Right cardiac atrium (tissue), 5 donors: ENCODE measurements around the gene BHLHE41. TPM values are rescaled to one million over a fixed set of nuclear protein-coding genes. Genes with fewer than 3 reads are reported as not detected.

Source experiments
- ATAC-seq, 2 donors: fragments of 200-7000 bp; cut with Tn5 transposase; one replicate each; pipeline versions ENCODE4 v1.8.0 to v1.9.1; 2020; ENCODE audit warnings: moderate library complexity in 2 of 2, mild to moderate bottlenecking in 1 of 2
- DNase-seq, 3 donors: peaks; one replicate each; pipeline ENCODE4 v3.0.0-alpha.2; 2020
- H3K27ac ChIP-seq: one replicate; pipeline ENCODE4 v1.5.1; 2013; ENCODE audit warnings: mild to moderate bottlenecking, low read length, control low read depth, moderate library complexity
- H3K27me3 ChIP-seq: one replicate; pipeline ENCODE4 v1.6.1; 2013; ENCODE audit not compliant: control insufficient read depth, insufficient read depth
- H3K4me1 ChIP-seq: one replicate; pipeline ENCODE4 v1.6.1; 2013; ENCODE audit warnings: low read length; ENCODE audit not compliant: control insufficient read depth, insufficient read depth
- H3K4me3 ChIP-seq: one replicate; pipeline ENCODE4 v1.5.1; 2013; ENCODE audit warnings: low read length, control low read depth
- H3K9me3 ChIP-seq: one replicate; pipeline ENCODE4 v1.6.1; 2013; ENCODE audit warnings: low read length; ENCODE audit not compliant: control insufficient read depth
- WGBS: extraction: QIAGEN DNeasy Blood & Tissue Kit; methylation state at CpG from one replicate; pipeline ENCODE4 v1.1.7; 2013; 5-methylcytosine and 5-hydroxymethylcytosine counted together
- intact Hi-C, 4 donors: fragments of 100-400 bp; cut with DNase I; formaldehyde crosslinking; loops; one replicate each; pipeline versions ENCODE4 v1.11.0 to v1.14.0; 2022 to 2023
- long read RNA-seq, 4 donors: library from polyadenylated mRNA; unstranded; transcript quantifications; one replicate each; pipeline ENCODE4 v2.0.0, GENCODE V29; 2020 to 2021
- polyA plus RNA-seq: library from polyadenylated mRNA; stranded (reverse); fragments of 200-250 nt; gene quantifications from one replicate; pipeline ENCODE4 v1.2.3, GENCODE V29; 2013
- total RNA-seq, 4 donors: library from RNA; stranded (reverse); fragmentation: NEBNext Ultra II Directional; extraction: Animal tissue kit (Norgen Biotek cat#: 25700); gene quantifications; one replicate each; pipeline ENCODE4 v1.2.1, GENCODE V29; 2021
- donor health status: healthy with polysubstance abuse.
- donor health status: DM: no; HTN: yes; CAD: no.
- donor health status: DM: no; HTN: no; CAD: no.
- donor health status: DM: no; HTN: yes; CAD: no; lungs with severe emphysema.
- donor health status: DM: yes; HTN: yes; CAD: no.

Gene BHLHE41
- total RNA-seq (10 to 100 TPM; 10.6 to 47.2 (median 31.2) TPM), polyA plus RNA-seq (9.1 TPM)
- long read RNA-seq, donor 1, transcript BHLHE41-201 (5 exons, 3,837 nt), result major isoform, 5 of 37 reads
- long read RNA-seq, donor 1, partial matches to known transcripts, result 0 of 37 reads
- long read RNA-seq, donor 1, other reads (novel, unspliced or antisense), result 30 of 37 reads
- long read RNA-seq, donor 2, transcript BHLHE41-201 (5 exons, 3,837 nt), result major isoform, 10 of 26 reads
- long read RNA-seq, donor 2, partial matches to known transcripts, result 1 of 26 reads
- long read RNA-seq, donor 2, other reads (novel, unspliced or antisense), result 14 of 26 reads
- long read RNA-seq, donor 3, partial matches to known transcripts, result 0 of 3 reads
- long read RNA-seq, donor 3, other reads (novel, unspliced or antisense), result 3 of 3 reads
- long read RNA-seq, donor 4, partial matches to known transcripts, result 0 of 10 reads
- long read RNA-seq, donor 4, other reads (novel, unspliced or antisense), result 8 of 10 reads

GRCh38 chr12:26124446-26125399, at the start of gene BHLHE41:
BHLHE41 (minus strand) TSS chr12:26125037; CDS start chr12:26124779, 258 bp downstream.
- intact Hi-C loops, result loop anchor here (5.0 to 10.0 kb wide), 4 partner anchors 70 to 160 kb away; partner anchors contain the start of gene SSPN (in 4 of the 4)
- WGBS, result 1% methylated on average over 53 of the region's 54 CpGs
- ATAC-seq (peak; percentile 61 to 69), DNase-seq (peak; percentile 72 to 93 (median 93))
- Histone ChIP-seq H3K27ac (peak within 1 kb of the TSS; percentile 75), H3K27me3 (no peaks in the 10 kb centered on the region), H3K9me3 (no peaks in the 10 kb centered on the region), H3K4me3 (peak within 1 kb of the TSS; percentile 76), H3K4me1 (no peaks in the 10 kb centered on the region)

DNA sequence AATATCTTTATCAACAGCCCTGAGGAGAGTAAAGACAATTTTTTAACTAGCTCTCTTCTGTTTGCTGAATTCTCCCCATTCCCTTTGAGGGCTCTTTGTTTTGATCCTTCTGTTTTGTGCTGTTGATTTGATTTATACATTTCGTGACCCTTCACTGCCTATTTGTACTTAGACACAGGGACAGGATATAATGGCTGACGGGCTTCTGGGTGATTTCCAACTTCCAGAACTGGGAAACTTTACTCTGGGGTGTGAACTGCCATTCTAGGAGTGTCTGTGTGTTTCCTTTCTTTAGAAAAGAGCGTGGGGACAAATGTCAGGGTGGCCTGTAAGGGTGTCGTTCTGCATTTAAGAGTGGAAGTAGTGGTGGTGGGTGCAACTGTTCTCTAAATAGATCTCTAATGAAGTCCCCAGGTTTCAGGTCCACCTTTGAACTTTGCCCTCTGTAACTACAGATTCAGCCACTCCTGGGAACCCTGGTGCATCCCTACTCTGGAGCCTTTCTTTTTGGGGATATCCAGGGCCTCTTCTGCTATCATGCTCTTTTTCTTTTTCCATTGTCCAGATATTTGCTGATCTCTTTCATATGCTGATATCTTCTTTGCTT, 48.2 kb upstream of the BHLHE41 start:
- Histone ChIP-seq H3K27ac (no peak overlapping the region), H3K4me3 (no peak overlapping the region), H3K27me3 (no peaks in the 10 kb centered on the region), H3K9me3 (no peaks in the 10 kb centered on the region), H3K4me1 (no peaks in the 10 kb centered on the region)
- intact Hi-C loops, result no loop called here
- ATAC-seq (no peak), DNase-seq (no peak)
- 59% methylated on average over 4 of the region's 4 CpGs for WGBS

DNA sequence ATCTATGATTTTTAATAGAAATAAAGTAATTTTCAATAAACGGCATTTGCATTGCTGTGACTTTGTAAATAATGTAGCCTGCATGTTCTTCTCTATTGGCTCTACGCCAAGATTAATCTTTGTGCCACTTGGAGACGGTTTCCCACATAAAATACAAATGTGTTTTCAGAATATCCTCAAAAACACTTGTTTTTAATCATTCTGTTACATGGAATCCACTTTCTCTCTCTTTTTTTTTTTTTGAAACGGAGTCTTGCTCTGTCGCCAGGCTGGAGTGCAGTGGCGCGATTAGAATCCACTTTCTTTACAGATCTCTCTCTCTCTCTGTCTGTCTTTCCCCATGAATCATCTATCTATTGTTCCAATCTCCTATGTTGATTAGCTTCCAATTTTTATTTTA, 47.7 kb upstream of the BHLHE41 start:
- Histone ChIP-seq H3K4me3 (no peak overlapping the region), H3K9me3 (no peaks in the 10 kb centered on the region), H3K4me1 (no peaks in the 10 kb centered on the region), H3K27ac (no peak overlapping the region), H3K27me3 (no peaks in the 10 kb centered on the region)
- ATAC-seq (no peak), DNase-seq (no peak)
- intact Hi-C loops, result no loop called here
- 75% methylated on average over 7 of the region's 7 CpGs for WGBS

- H3K27ac ChIP-seq, result no peak overlapping the region
- no peaks in the 10 kb centered on the region for H3K9me3 ChIP-seq
- intact Hi-C loops, result no loop called here
- no peaks in the 10 kb centered on the region for H3K27me3 ChIP-seq
- WGBS, result 93% methylated on average over 4 of the region's 4 CpGs
- H3K4me3 ChIP-seq, result no peak overlapping the region
- no peaks in the 10 kb centered on the region for H3K4me1 ChIP-seq
- DNase-seq (no peak), ATAC-seq (no peak)
Measured at GRCh38 chr12:26172013-26172412, 47.2 kb upstream of the BHLHE41 start.

GRCh38 chr12:26164118-26164517, 39.3 kb upstream of the BHLHE41 start:
- no peak overlapping the region for H3K4me3 ChIP-seq
- no peaks in the 10 kb centered on the region for H3K9me3 ChIP-seq
- intact Hi-C loops, result no loop called here
- no peaks in the 10 kb centered on the region for H3K4me1 ChIP-seq
- no peaks in the 10 kb centered on the region for H3K27me3 ChIP-seq
- no peak overlapping the region for H3K27ac ChIP-seq
- WGBS, result 57% methylated on average over 3 of the region's 3 CpGs
- ATAC-seq (no peak), DNase-seq (no peak)

GRCh38 chr12:26162905-26163304, 38.1 kb upstream of the BHLHE41 start:
- Histone ChIP-seq H3K4me1 (no peaks in the 10 kb centered on the region), H3K9me3 (no peaks in the 10 kb centered on the region), H3K27me3 (no peaks in the 10 kb centered on the region), H3K27ac (no peak overlapping the region), H3K4me3 (no peak overlapping the region)
- WGBS, result 74% methylated on average over 4 of the region's 4 CpGs
- intact Hi-C loops, result no loop called here
- ATAC-seq (no peak), DNase-seq (no peak)

DNA sequence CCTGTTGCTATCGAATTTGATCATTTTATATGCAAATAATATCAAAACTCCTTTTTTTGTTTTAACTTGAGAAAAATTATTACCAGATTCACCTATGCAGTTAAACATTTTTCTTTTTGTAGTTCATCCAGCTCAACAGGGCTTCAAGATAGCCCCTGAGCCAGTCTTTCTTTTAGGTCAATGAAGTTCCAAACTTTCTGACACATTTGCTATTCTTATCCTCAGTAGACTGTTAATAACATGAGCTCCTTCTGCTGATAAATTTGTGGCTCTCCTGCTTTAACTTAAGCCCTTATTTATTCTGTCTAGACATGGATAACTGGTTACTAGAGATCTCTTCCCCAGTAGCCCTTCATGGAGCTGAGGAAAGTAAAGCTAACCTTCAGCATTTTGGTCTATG, 37.3 kb upstream of the BHLHE41 start:
- Histone ChIP-seq H3K4me3 (no peak overlapping the region), H3K9me3 (no peaks in the 10 kb centered on the region), H3K27me3 (no peaks in the 10 kb centered on the region), H3K4me1 (no peaks in the 10 kb centered on the region), H3K27ac (no peak overlapping the region)
- intact Hi-C loops, result no loop called here
- DNase-seq, result no peak
- 94% methylated on average over 1 of the region's 1 CpG for WGBS
- no peak for ATAC-seq

DNA sequence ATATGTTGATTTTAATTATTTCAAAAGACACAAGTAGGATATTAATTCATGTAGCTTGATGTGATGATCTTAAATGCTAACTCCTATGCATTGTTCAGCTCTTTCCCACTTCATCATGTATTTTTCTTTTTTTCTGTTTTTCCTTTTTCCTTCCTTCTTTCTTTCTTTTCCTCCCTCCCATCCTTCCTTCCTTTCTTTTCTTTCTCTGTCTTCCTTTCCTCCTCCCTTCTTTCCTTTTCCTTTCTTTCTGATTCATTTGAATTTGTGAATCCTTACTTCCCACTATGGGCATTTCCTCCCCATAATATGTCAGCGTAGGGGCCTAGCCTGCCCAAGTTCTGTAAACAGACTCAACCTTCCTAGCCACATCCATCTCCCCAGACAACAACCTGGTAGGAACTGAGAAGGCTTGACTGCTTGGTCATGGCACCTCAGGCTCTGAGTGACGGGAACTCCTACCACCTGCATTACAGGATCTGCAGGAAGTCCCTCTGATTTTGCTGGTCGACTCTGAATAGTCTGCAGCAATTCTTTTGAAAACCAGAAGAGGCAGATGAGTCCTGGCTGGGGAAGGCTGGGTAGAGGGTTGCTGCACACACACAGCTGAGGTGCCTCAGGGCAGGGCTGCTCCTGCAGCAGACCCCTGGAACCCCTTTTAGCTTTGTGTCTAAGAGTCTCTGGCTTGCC, 33.4 kb upstream of the BHLHE41 start:
- Histone ChIP-seq H3K4me3 (no peak overlapping the region), H3K27me3 (no peaks in the 10 kb centered on the region), H3K4me1 (no peaks in the 10 kb centered on the region), H3K27ac (no peak overlapping the region), H3K9me3 (no peaks in the 10 kb centered on the region)
- DNase-seq (no peak), ATAC-seq (no peak)
- 71% methylated on average over 3 of the region's 3 CpGs for WGBS
- intact Hi-C loops, result no loop called here

GRCh38 chr12:26157001-26157400, 32.2 kb upstream of the BHLHE41 start:
- Histone ChIP-seq H3K27ac (no peak overlapping the region), H3K27me3 (no peaks in the 10 kb centered on the region), H3K9me3 (no peaks in the 10 kb centered on the region), H3K4me1 (peaks cover 2% of the 10 kb centered on the region), H3K4me3 (no peak overlapping the region)
- 63% methylated on average over 3 of the region's 3 CpGs for WGBS
- ATAC-seq (no peak), DNase-seq (no peak)
- intact Hi-C loops, result no loop called here

GRCh38 chr12:26156201-26156871, 31.5 kb upstream of the BHLHE41 start:
- Histone ChIP-seq H3K4me3 (no peak overlapping the region), H3K4me1 (peaks cover 2% of the 10 kb centered on the region), H3K9me3 (no peaks in the 10 kb centered on the region), H3K27ac (no peak overlapping the region), H3K27me3 (no peaks in the 10 kb centered on the region)
- intact Hi-C loops, result no loop called here
- DNase-seq, result no peak
- no peak for ATAC-seq
- 69% methylated on average over 17 of the region's 17 CpGs for WGBS
